Natural killer cell (primary cell): ENCODE data around the gene GDAP2. TPM values are rescaled to one million over a fixed set of nuclear protein-coding genes. Genes with fewer than 3 reads are reported as not detected.

Experiments used
- ATAC-seq, 3 donors: fragments of 150-1000 bp in 2 of 3; fragments of 200-7000 bp in 1 of 3; cut with Tn5 transposase; 1 replicate in 1 of 3; 2 replicates in 2 of 3; pipeline ENCODE4 v1.10.0; 2021; ENCODE audit warnings: mild to moderate bottlenecking in 2 of 3, moderate library complexity in 2 of 3
- DNase-seq, 2 donors: peaks; one replicate each; pipeline versions ENCODE4 v3.0.0 to v3.0.0-alpha.2; 2013 to 2021; ENCODE audit warnings: mixed read lengths in 1 of 2
- H3K27ac ChIP-seq: one replicate; pipeline ENCODE4 v1.5.1; 2013; ENCODE audit warnings: mild to moderate bottlenecking, low read length
- H3K27me3 ChIP-seq: one replicate; pipeline ENCODE4 v1.6.1; 2013; ENCODE audit warnings: low read length; ENCODE audit not compliant: control insufficient read depth, insufficient read depth
- H3K36me3 ChIP-seq: one replicate; pipeline ENCODE4 v1.6.1; 2013; ENCODE audit warnings: low read length; ENCODE audit not compliant: control insufficient read depth, insufficient read depth
- H3K4me1 ChIP-seq: one replicate; pipeline ENCODE4 v1.6.1; 2013; ENCODE audit warnings: low read length; ENCODE audit not compliant: control insufficient read depth, insufficient read depth
- H3K4me3 ChIP-seq: one replicate; pipeline ENCODE4 v1.5.1; 2013; ENCODE audit warnings: low read length
- H3K9me3 ChIP-seq: one replicate; pipeline ENCODE4 v1.6.1; 2013; ENCODE audit warnings: low read length; ENCODE audit not compliant: control insufficient read depth, insufficient read depth
- H3K27ac Mint-ChIP-seq, 2 donors: one replicate each; pipeline ENCODE4 v1.8.0; 2022; ENCODE audit warnings: mild to moderate bottlenecking in 2 of 2, mixed read lengths in 2 of 2, moderate library complexity in 1 of 2
- H3K27me3 Mint-ChIP-seq, 2 donors: one replicate each; pipeline ENCODE4 v1.8.0; 2022; ENCODE audit warnings: low read depth in 2 of 2, mixed read lengths in 2 of 2
- H3K36me3 Mint-ChIP-seq: one replicate; pipeline ENCODE4 v1.8.0; 2022; ENCODE audit warnings: mixed read lengths
- H3K4me1 Mint-ChIP-seq, 2 donors: one replicate each; pipeline ENCODE4 v1.8.0; 2022; ENCODE audit warnings: mixed read lengths in 2 of 2
- H3K4me3 Mint-ChIP-seq: one replicate; pipeline ENCODE4 v1.8.0; 2022; ENCODE audit warnings: mild to moderate bottlenecking, moderate library complexity, mixed read lengths
- H3K9me3 Mint-ChIP-seq, 2 donors: one replicate each; pipeline ENCODE4 v1.8.0; 2022; ENCODE audit warnings: mixed read lengths in 2 of 2
- WGBS: methylation state at CpG from one replicate; pipeline ENCODE4 v1.1.7; 2013; ENCODE audit warnings: missing lambda C conversion rate; ENCODE audit not compliant: insufficient coverage; 5-methylcytosine and 5-hydroxymethylcytosine counted together
- intact Hi-C: fragments of 100-400 bp; cut with micrococcal nuclease; formaldehyde crosslinking; loops from one replicate; pipeline ENCODE4 v1.14.2; 2022
- total RNA-seq, 4 donors: library from RNA; stranded (reverse); fragments of 120-200 nt in 1 of 4; gene quantifications; one replicate each; pipeline versions ENCODE4 v1.2.3 to v1.2.4, GENCODE V29; 2013 to 2022
- TF ChIP-seq, protein P1 (sequence below): fragments of 200-600 bp; IDR thresholded peaks from one replicate; pipeline ENCODE4 v1.8.0; 2022; ENCODE audit warnings: antibody characterized with exemption

Gene GDAP2
- total RNA-seq, 3 donors from 2014 or later (not counting 1 experiment from before 2014, with no cell fraction given) = 25.4 to 34.7 (median 27.7) TPM

- peaks cover 2 to 11% of the 10 kb centered on the region in 2 donors for H3K9me3 Mint-ChIP-seq
These were observed 18.4 kb downstream of the GDAP2 start for GRCh38 chr1:117911051-117911450.

DNA sequence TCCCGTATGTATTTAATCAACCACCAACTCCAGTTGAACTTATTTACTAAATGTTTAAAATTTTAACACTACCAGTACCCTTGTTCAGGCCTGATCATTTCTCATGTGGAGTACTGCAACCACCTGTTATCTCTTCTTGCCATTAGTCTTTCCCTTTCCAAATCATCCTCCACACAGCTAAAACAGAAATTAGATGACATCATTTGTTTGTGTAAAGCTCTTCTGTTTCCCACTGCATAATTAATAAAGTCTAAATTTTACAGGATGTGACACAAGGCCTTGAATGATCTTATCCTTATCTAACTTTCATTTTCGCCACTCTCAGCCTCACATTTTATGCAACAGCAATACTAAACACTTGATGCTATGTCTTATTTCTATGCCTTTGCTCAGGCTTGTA is 24.4 kb downstream of the GDAP2 start:
- Histone ChIP-seq H3K36me3 (peaks cover 67% of the 10 kb centered on the region), H3K4me1 (no peaks in the 10 kb centered on the region), H3K27ac (no peak overlapping the region), H3K4me3 (no peak overlapping the region), H3K9me3 (no peaks in the 10 kb centered on the region), H3K27me3 (no peaks in the 10 kb centered on the region)
- intact Hi-C loops = no loop called here
- WGBS = 100% methylated on average over 2 of the region's 2 CpGs
- Mint-ChIP-seq H3K9me3 (no peaks in the 10 kb centered on the region), H3K36me3 (peaks cover 27% of the 10 kb centered on the region), H3K4me1 (no peaks in the 10 kb centered on the region), H3K27ac (no peak overlapping the region), H3K4me3 (no peak overlapping the region), H3K27me3 (no peaks in the 10 kb centered on the region)
- DNase-seq (no peak), ATAC-seq (no peak)
- TF ChIP-seq, protein P1, sequence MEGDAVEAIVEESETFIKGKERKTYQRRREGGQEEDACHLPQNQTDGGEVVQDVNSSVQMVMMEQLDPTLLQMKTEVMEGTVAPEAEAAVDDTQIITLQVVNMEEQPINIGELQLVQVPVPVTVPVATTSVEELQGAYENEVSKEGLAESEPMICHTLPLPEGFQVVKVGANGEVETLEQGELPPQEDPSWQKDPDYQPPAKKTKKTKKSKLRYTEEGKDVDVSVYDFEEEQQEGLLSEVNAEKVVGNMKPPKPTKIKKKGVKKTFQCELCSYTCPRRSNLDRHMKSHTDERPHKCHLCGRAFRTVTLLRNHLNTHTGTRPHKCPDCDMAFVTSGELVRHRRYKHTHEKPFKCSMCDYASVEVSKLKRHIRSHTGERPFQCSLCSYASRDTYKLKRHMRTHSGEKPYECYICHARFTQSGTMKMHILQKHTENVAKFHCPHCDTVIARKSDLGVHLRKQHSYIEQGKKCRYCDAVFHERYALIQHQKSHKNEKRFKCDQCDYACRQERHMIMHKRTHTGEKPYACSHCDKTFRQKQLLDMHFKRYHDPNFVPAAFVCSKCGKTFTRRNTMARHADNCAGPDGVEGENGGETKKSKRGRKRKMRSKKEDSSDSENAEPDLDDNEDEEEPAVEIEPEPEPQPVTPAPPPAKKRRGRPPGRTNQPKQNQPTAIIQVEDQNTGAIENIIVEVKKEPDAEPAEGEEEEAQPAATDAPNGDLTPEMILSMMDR = no peak

More at GRCh38 chr1:117911051-117911450, 18.4 kb downstream of the GDAP2 start:
- H3K36me3 Mint-ChIP-seq = peaks cover 41% of the 10 kb centered on the region
- H3K36me3 ChIP-seq = peaks cover 83% of the 10 kb centered on the region
- H3K27me3 Mint-ChIP-seq = no peaks in the 10 kb centered on the region
- intact Hi-C loops = no loop called here
- no peaks in the 10 kb centered on the region for H3K27me3 ChIP-seq
- DNase-seq (no peak), ATAC-seq (no peak)
- no peaks in the 10 kb centered on the region for H3K9me3 ChIP-seq
- TF ChIP-seq, protein P1 = no peak
- H3K4me3 Mint-ChIP-seq = no peak overlapping the region
- H3K4me3 ChIP-seq = no peak overlapping the region
- H3K27ac Mint-ChIP-seq = no peak overlapping the region
- no peak overlapping the region for H3K27ac ChIP-seq
- H3K4me1 ChIP-seq = no peaks in the 10 kb centered on the region
- peaks cover 12 to 19% of the 10 kb centered on the region in 2 donors for H3K4me1 Mint-ChIP-seq

DNA sequence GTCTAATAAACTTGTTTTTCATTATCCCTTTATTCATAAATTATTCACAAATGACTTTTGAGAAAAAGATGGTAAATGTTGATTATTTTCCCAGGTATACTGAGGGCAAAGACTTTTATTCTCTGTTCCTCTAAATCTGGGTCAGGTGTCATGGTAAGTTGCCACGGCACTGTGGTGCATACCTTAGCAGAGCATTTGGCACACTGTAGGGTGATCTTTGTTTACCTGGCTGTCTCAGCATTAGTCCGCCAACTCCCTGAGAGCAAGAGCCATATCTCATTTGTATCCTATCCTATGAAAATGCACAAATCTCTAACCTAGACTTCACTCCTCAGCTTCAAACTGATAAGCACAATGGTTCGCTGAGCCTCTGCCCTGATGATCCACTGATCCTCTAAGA is 24.9 kb downstream of the GDAP2 start:
- ATAC-seq (no peak), DNase-seq (no peak)
- Histone ChIP-seq H3K9me3 (no peaks in the 10 kb centered on the region), H3K4me3 (no peak overlapping the region), H3K4me1 (no peaks in the 10 kb centered on the region), H3K36me3 (peaks cover 62% of the 10 kb centered on the region), H3K27ac (no peak overlapping the region), H3K27me3 (no peaks in the 10 kb centered on the region)
- WGBS = 97% methylated on average over 3 of the region's 3 CpGs
- Mint-ChIP-seq H3K27me3 (no peaks in the 10 kb centered on the region), H3K9me3 (no peaks in the 10 kb centered on the region), H3K36me3 (peaks cover 27% of the 10 kb centered on the region), H3K4me1 (no peaks in the 10 kb centered on the region), H3K27ac (no peak overlapping the region), H3K4me3 (no peak overlapping the region)
- intact Hi-C loops = no loop called here
- TF ChIP-seq, protein P1 = no peak

DNA sequence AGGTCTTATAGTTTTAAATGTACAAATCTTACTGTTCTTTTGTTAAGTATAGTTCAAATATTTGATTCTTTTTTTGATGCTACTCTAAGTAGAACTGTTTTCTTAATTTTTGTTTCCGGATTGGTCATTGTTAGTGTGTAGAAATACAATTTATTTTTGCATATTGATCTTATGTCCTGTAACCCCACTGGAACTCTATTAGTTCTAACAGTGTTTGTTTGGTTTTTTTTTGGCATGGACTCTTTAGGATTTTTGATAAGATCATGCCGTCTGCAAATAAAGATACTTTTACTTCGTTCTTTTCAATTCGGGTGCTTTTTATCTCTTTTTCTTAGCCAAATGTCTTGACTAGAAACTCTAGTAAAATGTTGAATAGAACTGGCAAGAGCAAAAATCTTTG is 26.5 kb downstream of the GDAP2 start:
- no peaks in the 10 kb centered on the region for H3K27me3 Mint-ChIP-seq
- no peak for DNase-seq
- no peaks in the 10 kb centered on the region for H3K9me3 Mint-ChIP-seq
- TF ChIP-seq, protein P1 = no peak
- Histone ChIP-seq H3K36me3 (peaks cover 65% of the 10 kb centered on the region), H3K4me1 (no peaks in the 10 kb centered on the region), H3K9me3 (no peaks in the 10 kb centered on the region), H3K27ac (no peak overlapping the region), H3K4me3 (no peak overlapping the region), H3K27me3 (no peaks in the 10 kb centered on the region)
- no peak overlapping the region for H3K27ac Mint-ChIP-seq
- H3K4me1 Mint-ChIP-seq = no peaks in the 10 kb centered on the region
- WGBS = 100% methylated on average over 4 of the region's 4 CpGs
- intact Hi-C loops = no loop called here
- peaks cover 27% of the 10 kb centered on the region for H3K36me3 Mint-ChIP-seq
- no peak for ATAC-seq
- H3K4me3 Mint-ChIP-seq = no peak overlapping the region
